Hepatocyte (in vitro differentiated cells): ENCODE results near the gene CLMP. TPM values are rescaled to one million over a fixed set of nuclear protein-coding genes. Genes with fewer than 3 reads are reported as not detected.

ENCODE experiments used
- DNase-seq: peaks from one replicate; pipeline ENCODE4 v3.0.0-alpha.2; 2016; ENCODE audit warnings: low spot score
- H2AFZ ChIP-seq: fragments of 200-600 bp; sonication (generic); 2 replicates; pipeline ENCODE4 v1.6.0; 2016; ENCODE audit warnings: antibody characterized with exemption, mild to moderate bottlenecking
- H3K27ac ChIP-seq: fragments of 200-600 bp; sonication (generic); 2 replicates; pipeline ENCODE4 v1.5.1; 2016; ENCODE audit warnings: mild to moderate bottlenecking
- H3K27me3 ChIP-seq: fragments of 200-600 bp; sonication (generic); 2 replicates; pipeline ENCODE4 v1.6.1; 2016
- H3K36me3 ChIP-seq: fragments of 200-600 bp; sonication (generic); replicated peaks from 2 replicates; pipeline ENCODE4 v1.5.1; 2016; ENCODE audit warnings: low read depth; ENCODE audit not compliant: insufficient read depth
- H3K4me1 ChIP-seq: fragments of 200-600 bp; sonication (generic); 2 replicates; pipeline ENCODE4 v1.5.1; 2016; ENCODE audit warnings: mild to moderate bottlenecking, moderate library complexity; ENCODE audit not compliant: insufficient read depth
- H3K4me2 ChIP-seq: fragments of 200-600 bp; sonication (generic); 2 replicates; pipeline ENCODE4 v1.6.0; 2016
- H3K4me3 ChIP-seq: fragments of 200-600 bp; sonication (generic); 2 replicates; pipeline ENCODE4 v1.5.1; 2016; ENCODE audit warnings: mild to moderate bottlenecking
- H3K79me2 ChIP-seq: fragments of 200-600 bp; sonication (generic); 2 replicates; pipeline ENCODE4 v1.6.0; 2017; ENCODE audit warnings: mild to moderate bottlenecking
- H3K9me2 ChIP-seq: fragments of 200-600 bp; sonication (generic); replicated peaks from 2 replicates; pipeline ENCODE4 v1.6.0; 2017; ENCODE audit warnings: mild to moderate bottlenecking; ENCODE audit not compliant: insufficient read depth
- H3K9me3 ChIP-seq: fragments of 200-600 bp; sonication (generic); 2 replicates; pipeline ENCODE4 v1.5.1; 2016; ENCODE audit warnings: low read depth, mild to moderate bottlenecking
- H4K20me1 ChIP-seq: fragments of 200-600 bp; sonication (generic); 2 replicates; pipeline ENCODE4 v1.6.0; 2016; ENCODE audit warnings: mild to moderate bottlenecking; ENCODE audit not compliant: insufficient read depth, poor library complexity, severe bottlenecking
- EZH2 ChIP-seq: fragments of 200-600 bp; sonication (generic); IDR thresholded peaks from 2 replicates; pipeline ENCODE4 v1.6.1; 2016; ENCODE audit warnings: antibody characterized with exemption, mild to moderate bottlenecking, borderline replicate concordance
- EZH2phosphoT487 ChIP-seq: fragments of 200-600 bp; sonication (generic); IDR thresholded peaks from one replicate; pipeline ENCODE4 v1.6.1; 2018; ENCODE audit warnings: antibody characterized with exemption, mild to moderate bottlenecking, low read depth, moderate library complexity; ENCODE audit not compliant: unreplicated experiment, severe bottlenecking
- WGBS: methylation state at CpG from one replicate; pipeline ENCODE4 v1.1.6; 2016; ENCODE audit warnings: low lambda C conversion rate; ENCODE audit errors: missing lambda C conversion rate; 5-methylcytosine and 5-hydroxymethylcytosine counted together
- polyA plus RNA-seq: library from polyadenylated mRNA; unstranded; fragments of >200 nt; fragmentation: Nextera tagmentation; extraction: Ambion mirVana; gene quantifications from 2 replicates; pipeline ENCODE4 v1.2.1, GENCODE V29; 2016
- total RNA-seq: library from RNA; depleted of rRNA; stranded (reverse); fragments of >200 nt; gene quantifications from 2 replicates; pipeline ENCODE4 v1.2.3, GENCODE V29; 2014
- TF ChIP-seq, protein P1 (sequence below): fragments of 200-600 bp; sonication (generic); IDR thresholded peaks from 2 replicates; pipeline ENCODE4 v1.5.1; 2016; ENCODE audit warnings: antibody characterized with exemption, mild to moderate bottlenecking; ENCODE audit not compliant: poor library complexity

The CLMP gene
- total and polyA plus RNA-seq, 2 experiments from 2014 or later, result 23.3 to 59.4 TPM

DNA sequence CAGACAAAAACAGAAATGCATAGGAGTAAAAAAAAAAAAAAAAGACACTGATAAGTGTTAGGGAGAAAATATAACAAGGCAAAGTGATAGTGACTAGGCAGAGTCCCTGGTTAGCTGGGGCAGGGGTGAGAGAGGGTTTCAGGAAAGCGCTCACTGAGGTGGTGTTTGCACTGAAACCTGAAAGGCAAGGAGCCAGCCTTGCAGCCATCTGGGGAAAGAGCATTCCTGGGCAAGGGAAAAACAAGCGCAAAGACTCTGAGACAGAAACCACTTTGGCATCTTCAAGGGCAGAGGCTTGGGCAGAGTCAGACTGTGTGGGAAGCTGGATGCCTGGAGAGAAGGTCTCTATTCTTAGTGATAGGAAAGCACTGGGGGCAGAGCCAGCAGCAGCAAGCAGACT lies 14.5 kb downstream of the CLMP start:
- H3K4me3 ChIP-seq, result no peak overlapping the region
- no peaks in the 10 kb centered on the region for H3K9me3 ChIP-seq
- TF ChIP-seq EZH2phosphoT487, result no peak
- TF ChIP-seq, protein P1, sequence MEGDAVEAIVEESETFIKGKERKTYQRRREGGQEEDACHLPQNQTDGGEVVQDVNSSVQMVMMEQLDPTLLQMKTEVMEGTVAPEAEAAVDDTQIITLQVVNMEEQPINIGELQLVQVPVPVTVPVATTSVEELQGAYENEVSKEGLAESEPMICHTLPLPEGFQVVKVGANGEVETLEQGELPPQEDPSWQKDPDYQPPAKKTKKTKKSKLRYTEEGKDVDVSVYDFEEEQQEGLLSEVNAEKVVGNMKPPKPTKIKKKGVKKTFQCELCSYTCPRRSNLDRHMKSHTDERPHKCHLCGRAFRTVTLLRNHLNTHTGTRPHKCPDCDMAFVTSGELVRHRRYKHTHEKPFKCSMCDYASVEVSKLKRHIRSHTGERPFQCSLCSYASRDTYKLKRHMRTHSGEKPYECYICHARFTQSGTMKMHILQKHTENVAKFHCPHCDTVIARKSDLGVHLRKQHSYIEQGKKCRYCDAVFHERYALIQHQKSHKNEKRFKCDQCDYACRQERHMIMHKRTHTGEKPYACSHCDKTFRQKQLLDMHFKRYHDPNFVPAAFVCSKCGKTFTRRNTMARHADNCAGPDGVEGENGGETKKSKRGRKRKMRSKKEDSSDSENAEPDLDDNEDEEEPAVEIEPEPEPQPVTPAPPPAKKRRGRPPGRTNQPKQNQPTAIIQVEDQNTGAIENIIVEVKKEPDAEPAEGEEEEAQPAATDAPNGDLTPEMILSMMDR, result no peak
- no peaks in the 10 kb centered on the region for H3K27me3 ChIP-seq
- H3K36me3 ChIP-seq, result no peaks in the 10 kb centered on the region
- H3K4me1 ChIP-seq, result peaks cover 14% of the 10 kb centered on the region
- 93% methylated on average over 2 of the region's 2 CpGs for WGBS
- H3K79me2 ChIP-seq, result peaks cover 49% of the 10 kb centered on the region
- no peaks in the 10 kb centered on the region for H4K20me1 ChIP-seq
- no peak overlapping the region for H3K27ac ChIP-seq
- no peak overlapping the region for H3K4me2 ChIP-seq
- no peak for DNase-seq
- H3K9me2 ChIP-seq, result no peaks in the 10 kb centered on the region
- no peak overlapping the region for H2AFZ ChIP-seq

DNA sequence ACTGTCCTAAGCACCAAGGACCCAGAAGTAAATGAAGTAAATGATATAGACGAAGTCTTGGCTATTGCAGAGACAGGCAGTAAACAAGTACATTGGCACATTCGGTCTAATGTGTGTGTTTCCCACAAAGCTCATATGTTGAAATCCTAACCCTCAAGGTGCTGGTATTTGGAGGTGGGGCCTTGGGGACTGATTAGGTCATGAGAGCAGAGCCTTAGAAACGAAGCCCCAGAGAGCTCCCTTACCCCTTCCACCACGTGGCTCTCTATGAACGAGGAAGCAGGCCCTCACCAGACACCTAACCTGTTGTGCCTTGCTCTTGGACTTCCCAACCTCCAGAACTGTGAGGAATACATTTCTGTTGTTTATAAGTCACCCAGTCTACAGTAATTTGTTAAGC lies 14.9 kb downstream of the CLMP start:
- no peaks in the 10 kb centered on the region for H3K9me3 ChIP-seq
- TF ChIP-seq EZH2, result no peak
- TF ChIP-seq EZH2phosphoT487, result no peak
- TF ChIP-seq, protein P1, result no peak
- H3K27ac ChIP-seq, result no peak overlapping the region
- no peaks in the 10 kb centered on the region for H4K20me1 ChIP-seq
- DNase-seq, result no peak
- WGBS, result 65% methylated on average over 5 of the region's 5 CpGs
- no peaks in the 10 kb centered on the region for H3K27me3 ChIP-seq
- H3K79me2 ChIP-seq, result peaks cover 52% of the 10 kb centered on the region
- H3K4me1 ChIP-seq, result peaks cover 18% of the 10 kb centered on the region
- H3K4me3 ChIP-seq, result no peak overlapping the region
- H3K9me2 ChIP-seq, result no peaks in the 10 kb centered on the region
- H2AFZ ChIP-seq, result no peak overlapping the region
- H3K36me3 ChIP-seq, result no peaks in the 10 kb centered on the region
- no peak overlapping the region for H3K4me2 ChIP-seq

DNA sequence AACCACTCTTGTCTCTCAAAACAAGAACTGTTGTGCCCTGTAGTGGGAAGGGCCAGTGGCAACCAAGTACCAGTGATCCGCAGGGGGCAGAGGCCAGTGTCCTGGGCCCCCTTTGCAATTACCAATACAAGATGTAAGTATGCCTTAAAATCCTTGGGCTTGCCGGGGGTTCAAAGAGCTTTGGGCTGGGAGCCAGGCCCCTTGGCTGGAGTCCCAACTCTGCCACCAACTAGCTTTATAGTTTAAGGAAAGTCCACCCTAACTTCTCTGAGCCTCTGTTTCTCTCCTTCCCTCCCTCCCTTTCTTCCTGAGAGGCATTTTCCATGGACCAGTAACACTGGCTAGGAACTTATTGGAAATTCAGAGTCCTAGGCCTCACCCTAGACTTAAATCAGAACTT lies 15.5 kb downstream of the CLMP start:
- 69% methylated on average over 2 of the region's 2 CpGs for WGBS
- Histone ChIP-seq H3K9me3 (no peaks in the 10 kb centered on the region), H3K4me2 (no peak overlapping the region), H3K4me1 (peaks cover 21% of the 10 kb centered on the region), H3K79me2 (peaks cover 50% of the 10 kb centered on the region), H3K4me3 (no peak overlapping the region), H3K27me3 (no peaks in the 10 kb centered on the region), H3K9me2 (no peaks in the 10 kb centered on the region), H3K36me3 (no peaks in the 10 kb centered on the region), H2AFZ (no peak overlapping the region), H4K20me1 (no peaks in the 10 kb centered on the region), H3K27ac (no peak overlapping the region)
- TF ChIP-seq, protein P1, result no peak
- no peak for TF ChIP-seq EZH2
- no peak for TF ChIP-seq EZH2phosphoT487
- no peak for DNase-seq

DNA sequence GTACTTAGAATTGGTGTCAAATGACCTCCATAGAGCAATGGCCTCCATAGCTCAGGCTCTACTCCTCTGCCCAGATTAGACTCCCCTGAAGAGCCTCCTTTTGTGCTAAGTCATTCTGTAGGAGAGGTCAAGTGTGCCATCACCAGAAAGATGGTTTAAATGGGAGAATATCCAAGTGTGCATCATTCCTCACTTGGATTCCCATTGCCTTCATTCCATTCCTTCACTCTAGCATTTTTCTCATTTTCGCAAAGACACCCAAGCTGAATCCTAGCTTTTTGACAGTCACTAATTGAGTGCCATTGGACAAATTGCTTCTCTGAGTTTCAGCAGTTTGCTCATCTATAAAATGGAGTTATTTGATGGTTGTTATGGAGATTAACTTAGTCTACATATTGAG lies 16.9 kb downstream of the CLMP start:
- Histone ChIP-seq H4K20me1 (no peaks in the 10 kb centered on the region), H3K79me2 (peaks cover 38% of the 10 kb centered on the region), H2AFZ (no peak overlapping the region), H3K27me3 (no peaks in the 10 kb centered on the region), H3K36me3 (no peaks in the 10 kb centered on the region), H3K4me1 (peaks cover 27% of the 10 kb centered on the region), H3K9me2 (no peaks in the 10 kb centered on the region), H3K4me2 (no peak overlapping the region), H3K9me3 (no peaks in the 10 kb centered on the region), H3K4me3 (no peak overlapping the region), H3K27ac (no peak overlapping the region)
- DNase-seq, result no peak
- no peak for TF ChIP-seq EZH2
- TF ChIP-seq, protein P1, result no peak
- TF ChIP-seq EZH2phosphoT487, result no peak
- WGBS, result 100% methylated on average over 1 of the region's 1 CpG
